ENCODE data around the gene MGRN1.

The MGRN1 gene

DNA sequence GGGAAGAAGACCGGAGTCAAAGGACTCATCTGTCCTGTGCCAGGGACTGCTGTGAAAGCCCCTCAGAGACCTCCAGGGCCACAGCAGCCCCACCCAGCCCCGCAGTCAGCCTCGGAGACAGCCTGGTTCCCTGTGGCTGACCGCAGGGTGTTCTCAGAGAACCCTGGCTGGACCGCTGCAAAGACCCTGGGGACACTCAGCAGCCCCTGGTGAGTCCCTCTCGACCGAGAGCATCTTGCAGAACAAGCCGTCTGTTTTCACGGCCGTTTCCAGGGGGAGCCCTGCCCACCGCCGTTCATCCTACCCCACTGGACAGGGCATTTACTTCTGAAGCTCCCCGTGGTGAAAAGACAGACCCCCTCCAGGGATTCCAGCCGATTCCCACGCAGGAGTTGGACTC is 20.2 kb upstream of the MGRN1 start:
- DNase-seq (ENCODE audit: low read depth), result no peak

DNA sequence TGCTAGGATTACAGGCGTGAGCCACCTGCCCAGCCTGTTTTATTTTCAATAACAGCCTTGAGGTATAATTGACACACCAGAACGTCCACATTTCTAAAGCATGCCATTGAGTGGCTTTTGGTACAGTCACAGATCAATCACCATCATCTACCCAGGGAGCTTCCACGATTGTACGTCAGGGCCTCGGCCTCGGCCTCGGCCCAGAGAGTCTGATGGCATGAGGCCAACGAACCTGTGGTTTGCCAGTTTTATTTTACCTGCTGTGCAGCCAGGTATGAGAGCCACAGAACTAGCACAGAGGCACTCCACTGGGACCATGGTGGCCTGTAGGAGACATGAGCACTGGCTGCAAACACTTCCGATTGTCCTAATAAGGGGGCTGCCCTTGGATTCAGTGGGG is 18.3 kb upstream of the MGRN1 start:
- no peak for DNase-seq (ENCODE audit: low read depth)

DNA sequence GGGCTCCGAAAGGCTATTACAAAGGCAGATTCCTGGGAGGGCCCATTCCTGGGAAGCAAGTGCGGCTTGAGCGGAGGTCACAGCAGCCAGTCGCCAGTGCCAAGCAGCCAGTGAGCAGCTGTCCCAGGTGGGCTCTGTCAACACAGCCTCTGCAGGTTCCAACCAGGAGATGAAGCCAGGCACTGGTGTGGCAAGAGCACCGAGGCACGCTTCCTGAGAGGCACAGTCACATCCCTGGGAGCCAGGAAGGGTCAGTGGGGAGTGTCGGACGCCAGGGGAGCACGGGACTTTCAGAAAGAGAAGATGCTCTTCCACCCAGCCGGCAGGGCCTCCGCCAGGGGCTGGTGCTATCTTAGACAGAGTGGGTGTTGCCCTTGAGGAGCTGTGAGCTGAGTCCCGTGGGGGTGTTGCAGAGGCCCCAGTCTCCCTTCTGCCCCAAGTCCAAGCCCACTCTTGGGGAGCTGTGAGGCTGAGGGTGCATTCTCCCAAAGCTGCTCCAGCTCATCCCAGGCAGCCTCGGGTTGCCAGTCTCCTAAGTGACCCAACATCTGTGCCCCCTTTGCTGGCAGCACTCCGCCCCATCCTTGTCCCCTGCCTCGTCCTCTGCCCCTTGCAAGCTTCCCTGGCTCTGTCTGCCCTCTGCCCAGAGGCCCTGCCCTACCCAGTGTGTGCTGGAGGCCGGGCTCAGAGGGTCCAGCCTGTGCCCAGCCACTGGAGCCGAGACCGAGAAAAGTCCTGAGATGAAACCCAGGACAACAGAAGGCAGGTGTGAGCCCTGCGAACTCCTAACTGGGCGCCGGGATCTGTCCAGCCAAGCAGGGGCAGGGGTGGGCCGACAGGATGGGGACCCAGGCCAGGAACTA is 16.6 kb upstream of the MGRN1 start:
- no peak for DNase-seq (ENCODE audit: low read depth)

DNA sequence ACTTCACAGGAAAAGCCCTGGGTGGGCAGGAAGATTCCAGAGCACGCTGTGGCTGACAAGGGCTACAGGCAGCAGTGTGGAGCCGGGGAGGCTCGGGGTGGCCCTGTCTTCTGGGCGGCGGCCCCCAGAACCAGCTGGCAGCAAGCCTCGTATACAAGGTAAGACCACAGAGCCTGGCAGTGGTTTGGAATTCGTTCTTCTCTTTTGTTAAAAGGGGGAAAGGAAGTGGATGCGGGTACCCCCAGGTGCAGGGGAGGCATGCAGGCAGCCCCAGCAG is 16.0 kb upstream of the MGRN1 start:
- DNase-seq (ENCODE audit: low read depth), result no peak

DNA sequence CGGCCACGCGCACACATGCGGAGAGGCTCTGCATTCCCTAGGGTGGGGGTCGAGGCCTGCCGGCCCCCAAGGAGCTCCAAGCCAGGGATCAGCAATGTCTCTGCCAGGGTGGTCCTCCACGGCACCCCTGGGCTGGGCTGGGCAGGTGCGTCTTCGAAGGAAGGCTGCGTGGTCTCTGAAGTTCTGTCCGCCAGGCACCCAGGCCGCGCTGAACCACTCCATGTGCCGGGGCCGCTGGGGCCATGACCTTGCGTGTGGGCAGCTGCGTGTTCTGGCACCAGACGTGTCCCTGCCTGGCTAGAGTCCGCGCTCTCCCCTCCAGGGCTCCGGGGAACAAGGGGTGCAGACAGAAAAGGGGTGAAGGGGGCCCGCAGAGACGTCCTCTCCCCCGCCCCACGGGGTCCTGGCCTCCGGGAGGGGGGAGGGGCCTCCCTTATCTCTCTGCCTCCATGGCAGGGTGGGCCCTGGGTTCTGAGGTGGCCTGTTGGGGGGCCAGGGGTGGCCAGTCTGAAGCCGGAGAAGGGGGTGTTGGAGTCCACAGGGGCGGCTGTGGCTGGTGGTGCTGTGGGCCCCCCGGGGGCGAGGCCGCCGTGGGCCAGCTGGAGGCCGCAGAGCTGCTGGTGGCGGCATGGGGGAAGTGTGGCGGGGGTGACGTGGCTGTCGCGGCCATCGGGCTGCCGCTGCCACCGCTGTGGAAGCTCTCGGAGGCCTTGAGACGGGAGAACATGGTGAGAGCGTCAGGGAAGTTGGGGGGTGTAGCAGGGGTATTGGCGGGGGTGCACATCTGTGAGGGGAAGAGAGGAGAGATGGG is 15.2 kb upstream of the MGRN1 start:
- DNase-seq (ENCODE audit: low read depth), result no peak

DNA sequence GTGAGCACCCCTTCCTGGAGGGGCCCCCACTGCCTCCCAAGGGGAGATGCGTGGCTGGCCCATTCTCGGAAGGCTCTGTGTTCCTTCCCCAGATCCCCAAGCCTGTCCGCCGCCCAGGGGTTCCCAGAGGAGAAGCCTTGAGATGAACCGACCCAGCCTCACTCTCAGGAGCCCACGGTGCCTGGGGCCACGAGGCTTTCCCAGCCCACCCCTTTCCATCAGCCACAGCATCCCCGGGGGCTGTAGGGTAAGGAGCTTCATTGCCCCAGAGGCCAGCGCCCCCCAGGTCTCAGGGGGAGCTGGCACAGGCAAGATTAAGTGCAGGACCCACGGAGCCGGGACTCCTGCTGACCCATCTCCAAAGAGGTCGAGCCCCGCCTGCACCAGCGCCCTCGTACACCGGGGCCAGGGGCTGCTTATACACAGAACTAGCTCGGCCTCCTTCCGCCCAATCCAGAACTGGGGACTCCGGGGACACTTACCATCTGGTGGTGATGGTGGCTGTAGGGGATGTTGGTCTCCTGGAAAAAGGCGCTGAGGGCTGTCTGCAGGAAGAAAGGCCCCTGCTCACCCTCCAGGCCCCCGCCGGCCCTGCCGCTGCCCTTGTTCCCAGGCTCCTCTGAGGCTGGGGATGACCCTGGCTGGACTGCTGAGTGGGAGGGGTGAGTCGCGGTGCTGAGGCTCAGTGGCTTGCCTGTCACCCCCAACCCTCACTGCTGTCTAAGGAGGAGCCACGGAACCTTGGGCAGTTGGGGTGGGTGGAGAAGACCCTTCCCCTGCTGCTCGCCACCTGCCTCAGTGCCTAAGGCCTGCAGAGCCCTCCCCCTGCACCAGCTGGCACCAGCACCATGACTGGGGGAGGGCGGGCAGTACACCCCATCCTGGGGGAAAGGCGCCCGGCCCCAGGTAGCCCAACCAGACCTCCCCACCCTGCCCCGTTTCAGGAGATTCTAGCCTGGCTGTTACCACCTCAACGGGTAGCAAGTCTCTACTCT is 14.3 kb upstream of the MGRN1 start:
- DNase-seq (ENCODE audit: low read depth), result no peak

DNA sequence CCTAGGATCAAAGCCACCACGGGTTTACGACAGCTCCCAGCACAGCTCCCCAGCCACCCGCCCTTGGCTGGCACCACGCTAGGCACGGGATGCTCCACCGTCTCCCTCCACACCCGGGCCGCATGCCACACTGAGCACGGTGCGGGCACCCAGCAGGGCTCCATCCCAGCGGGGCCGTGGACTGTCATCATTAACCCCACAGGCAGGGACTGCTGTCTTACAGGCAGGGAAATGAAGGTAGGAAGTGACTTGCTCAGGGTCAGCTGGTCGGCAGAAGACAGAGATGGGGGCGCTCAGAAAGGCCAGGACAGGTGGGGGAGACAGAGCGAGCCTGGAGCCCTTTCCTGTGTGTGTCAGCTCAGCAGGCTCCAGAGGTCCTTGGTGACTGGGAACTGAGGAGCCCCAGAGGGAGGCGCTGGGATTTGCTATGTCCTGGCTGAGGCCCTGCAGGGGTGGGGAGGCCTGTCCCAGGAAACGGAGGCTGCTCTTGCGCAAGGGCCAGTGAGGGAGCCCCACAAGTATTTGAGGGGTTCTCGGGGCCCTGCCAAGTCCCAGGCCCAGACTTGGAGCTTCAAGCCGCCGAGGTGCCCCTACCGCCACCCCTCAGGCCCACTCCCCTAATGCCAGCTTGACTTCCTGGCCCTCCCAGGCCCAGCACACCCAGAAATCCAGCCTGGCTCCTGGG is 13.1 kb upstream of the MGRN1 start:
- no peak for DNase-seq (ENCODE audit: low read depth)

DNA sequence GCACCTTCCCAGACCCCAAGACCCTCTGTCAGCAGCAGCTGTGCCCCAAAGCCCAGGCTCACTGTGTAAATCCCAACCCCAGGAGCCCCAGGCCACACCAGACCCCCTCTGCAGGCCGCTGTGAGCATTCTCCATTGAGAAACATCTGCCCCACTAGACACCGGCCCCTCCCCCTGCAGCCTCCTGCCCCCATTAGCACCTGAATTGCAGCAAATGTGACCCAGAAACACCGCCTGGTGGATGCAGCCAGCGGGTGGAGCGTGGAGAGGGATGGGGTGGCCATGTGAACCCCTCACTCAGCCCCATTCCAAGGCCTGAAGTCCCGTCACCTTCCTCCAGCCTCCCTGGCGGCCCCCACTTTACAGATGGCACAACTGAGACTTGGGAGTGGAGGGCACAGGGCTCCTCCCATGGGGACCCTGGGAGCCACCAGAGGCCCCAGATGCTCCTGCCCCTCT is 12.1 kb upstream of the MGRN1 start:
- DNase-seq (ENCODE audit: low read depth), result no peak

DNA sequence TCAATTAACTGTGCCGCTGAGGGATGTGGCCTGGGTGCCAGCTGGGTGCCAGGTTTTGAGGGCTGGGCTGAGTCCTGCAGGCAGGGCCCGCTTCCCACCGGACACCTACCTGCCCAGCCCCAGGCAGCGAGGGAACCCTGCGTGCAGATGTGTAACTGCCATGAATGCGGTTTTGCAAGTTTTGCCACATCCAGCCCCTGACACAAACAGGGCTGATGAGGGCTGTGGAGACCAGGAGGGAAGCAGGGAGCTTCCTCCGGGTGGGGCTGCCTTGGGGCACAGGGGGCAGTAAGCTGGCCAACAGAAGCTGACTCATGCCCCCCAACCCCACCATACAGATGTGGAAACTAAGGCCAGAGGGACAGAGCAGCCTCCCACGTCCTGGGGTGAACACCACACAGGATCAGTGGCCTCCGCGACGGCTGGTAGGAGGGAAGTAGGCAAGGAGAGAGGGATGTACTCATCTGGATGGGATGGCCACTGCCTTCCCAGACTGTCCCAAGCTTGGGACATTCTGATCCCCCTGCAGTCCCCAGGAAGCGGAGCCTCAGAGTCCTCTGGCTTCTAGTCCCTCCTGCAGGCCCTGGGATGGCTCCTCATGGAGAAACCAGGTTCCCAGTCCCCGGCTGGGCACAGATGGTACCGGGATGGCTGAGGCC is 11.5 kb upstream of the MGRN1 start:
- DNase-seq (ENCODE audit: low read depth), result no peak

DNA sequence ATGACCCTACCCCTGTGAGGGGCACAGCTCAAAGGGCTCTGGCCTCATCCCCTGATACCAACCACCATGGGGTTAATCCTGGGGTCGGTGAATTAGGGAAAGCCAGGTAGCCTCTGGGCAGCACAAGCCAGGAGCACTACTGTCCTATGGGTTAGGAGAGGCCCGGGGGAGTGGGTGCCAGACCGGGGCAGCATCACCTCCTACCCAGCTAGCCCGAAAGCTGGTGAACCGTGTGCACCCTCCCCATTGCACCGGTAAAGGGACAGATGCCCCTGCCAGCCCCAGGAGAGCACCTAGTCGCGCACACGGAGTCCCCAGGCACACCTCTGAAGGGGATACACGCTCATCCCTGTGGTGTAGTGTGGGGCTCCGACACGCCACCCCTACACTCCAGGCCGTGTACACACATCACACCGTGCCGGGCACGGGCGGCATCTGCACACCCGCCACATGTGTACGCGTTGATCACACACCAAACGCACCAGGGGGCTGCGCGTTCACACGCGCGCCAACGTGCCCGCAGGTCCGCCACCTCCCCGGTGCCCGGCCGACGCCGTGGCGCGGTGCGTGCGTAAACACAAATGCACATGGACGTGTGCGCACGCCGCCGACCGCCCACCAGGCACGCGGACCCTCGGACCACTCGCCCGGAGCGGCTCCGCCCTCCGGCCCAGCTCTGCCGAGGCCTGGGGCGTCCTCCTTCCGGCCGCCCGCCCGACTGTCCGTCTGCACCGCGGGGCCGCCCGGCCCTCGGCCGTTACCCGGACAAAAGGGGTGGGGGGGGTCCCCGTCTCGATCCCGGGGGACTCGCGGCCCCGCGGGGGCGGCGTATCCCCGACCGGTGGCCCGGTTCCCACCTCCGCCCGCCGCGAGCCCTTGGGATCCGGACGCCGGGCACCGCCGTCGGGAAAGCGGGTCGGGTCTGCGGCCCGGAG is 10.7 kb upstream of the MGRN1 start:
- DNase-seq (ENCODE audit: low read depth), result peak; percentile 12

DNA sequence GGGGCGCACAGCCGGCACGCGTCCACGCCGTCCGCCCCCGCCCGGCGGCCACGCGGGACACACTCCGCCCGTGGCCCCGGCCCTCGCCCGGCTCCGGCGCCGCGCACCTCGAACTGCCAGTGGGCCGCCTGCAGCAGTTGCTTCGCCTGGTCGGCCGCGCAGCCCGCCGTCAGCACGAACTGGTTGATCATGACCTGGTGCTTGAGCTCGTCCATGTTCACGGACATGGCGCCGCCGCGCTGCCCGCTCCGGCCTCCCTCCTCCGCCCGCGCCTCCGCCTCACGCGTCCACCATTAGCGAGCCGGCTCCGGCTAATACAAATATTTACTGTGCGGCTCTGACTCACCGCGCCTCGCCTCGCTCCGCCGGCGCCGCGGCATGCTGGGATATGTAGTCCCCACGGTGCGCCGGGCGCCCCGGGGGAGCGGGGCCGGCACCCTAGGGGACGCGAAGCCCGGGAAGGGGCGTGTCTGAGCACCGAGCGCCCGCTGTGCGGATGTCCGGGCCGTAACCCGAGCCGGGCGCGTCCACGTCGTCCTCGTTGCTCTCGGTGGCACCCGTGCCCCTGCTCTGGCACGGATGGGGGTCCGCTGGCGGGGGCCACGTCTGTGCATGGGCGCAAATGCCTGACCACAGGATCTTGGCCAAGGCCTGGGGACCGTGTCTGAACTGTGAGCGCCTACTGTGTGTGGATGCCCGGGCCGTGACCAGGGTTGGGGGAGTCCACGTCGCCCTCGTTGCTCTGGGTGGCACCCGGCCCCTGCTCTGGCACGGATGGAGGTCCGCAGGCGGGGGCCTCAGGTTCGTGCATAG is 9.8 kb upstream of the MGRN1 start, which contains the start of gene UBALD1:
Gene UBALD1 (minus strand): TSS at position 318 of the 813 bp plus-strand sequence. CDS start 91 bp downstream, at position 227.
- peak; percentile 65 for DNase-seq (ENCODE audit: low read depth)

DNA sequence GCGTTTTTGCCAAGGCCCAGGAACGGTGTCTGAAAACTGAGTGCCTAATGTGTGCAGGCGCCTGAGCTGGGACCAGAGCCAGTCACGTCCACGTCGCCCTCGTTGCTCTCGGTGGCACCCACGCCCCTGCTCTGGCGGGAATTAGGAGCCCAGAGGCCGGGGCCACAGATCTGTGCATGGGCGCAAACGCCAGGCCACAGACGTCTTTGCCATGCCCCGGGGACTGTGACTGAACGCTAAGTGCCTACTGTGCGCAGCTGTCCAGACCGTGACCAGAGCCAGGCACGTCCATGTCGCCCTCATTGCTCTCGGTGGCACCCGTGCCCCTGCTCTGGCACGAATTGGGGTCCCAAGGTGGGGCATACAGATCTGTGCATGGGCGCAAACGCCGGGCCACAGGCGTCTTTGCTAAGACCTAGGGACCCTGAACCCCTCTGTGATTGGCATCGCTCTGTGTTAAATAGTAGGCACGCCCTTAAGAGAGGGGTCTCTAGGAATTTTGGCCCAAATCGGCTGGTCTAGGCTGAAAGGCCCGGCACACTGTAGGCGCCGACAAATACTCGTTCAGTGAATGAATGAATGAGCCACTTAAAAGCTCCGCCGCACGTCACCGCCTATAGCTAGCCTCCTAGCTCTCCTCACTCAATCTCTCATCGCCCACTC is 9.1 kb upstream of the MGRN1 start:
- DNase-seq (ENCODE audit: low read depth), result no peak

DNA sequence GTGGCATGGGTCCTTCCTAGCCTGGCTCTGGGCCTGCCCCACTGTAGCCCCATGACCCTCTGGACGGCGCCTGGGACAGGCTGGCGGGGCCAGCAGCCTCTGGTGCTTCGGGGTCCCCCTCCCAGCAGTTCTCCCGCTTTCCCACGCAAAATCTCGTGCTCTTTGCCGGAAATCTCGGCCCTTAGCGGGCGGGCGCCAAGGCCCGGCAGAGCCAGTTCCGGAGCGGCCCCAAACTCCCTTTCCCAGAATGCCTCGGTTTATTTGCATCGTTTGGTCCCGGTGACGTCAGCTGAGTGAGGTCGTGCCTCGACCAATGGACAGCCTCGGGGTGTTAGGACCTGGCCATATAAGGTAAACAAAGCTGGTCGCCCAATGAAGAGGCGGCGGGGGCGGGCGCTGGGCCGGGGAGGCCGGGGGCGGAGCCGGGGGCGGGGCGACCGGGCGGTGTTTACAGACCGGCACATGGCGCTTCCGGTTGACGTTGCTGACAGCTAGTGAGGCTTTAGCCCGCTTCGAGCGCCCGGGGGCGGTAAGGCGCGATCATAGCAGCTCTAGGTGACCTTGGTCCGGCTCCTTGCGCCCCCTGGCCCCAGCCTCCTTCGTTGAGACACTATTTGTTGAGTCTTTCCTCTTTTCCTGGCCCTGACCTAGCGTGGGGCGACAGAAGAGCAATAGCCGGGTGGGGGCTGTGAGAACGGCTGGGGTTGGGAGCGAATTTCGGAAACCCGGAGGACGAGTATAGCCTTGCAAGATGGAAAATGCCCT is 8.4 kb upstream of the MGRN1 start:
- DNase-seq (ENCODE audit: low read depth), result peak; percentile 99

DNA sequence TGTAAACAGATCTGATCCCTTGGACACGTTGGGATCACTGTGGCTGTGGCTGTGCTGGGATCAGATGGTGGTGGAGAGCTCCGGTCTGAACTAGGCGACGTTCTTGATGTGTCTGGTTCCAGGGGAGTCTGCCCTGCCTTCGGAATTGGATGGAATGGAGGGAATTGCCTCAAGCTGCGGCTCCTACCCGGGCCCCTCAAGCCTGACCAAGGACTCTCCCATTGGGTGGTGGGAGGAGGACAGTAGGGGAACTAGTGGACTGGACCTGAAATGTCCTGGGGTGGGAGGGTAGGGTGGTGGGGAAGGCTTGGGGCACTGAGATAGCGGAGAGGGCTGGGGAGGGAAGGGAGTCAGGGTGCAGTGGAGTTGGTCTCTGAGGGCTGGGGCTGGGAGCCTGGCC is 6.7 kb upstream of the MGRN1 start:
- DNase-seq (ENCODE audit: low read depth), result no peak

DNA sequence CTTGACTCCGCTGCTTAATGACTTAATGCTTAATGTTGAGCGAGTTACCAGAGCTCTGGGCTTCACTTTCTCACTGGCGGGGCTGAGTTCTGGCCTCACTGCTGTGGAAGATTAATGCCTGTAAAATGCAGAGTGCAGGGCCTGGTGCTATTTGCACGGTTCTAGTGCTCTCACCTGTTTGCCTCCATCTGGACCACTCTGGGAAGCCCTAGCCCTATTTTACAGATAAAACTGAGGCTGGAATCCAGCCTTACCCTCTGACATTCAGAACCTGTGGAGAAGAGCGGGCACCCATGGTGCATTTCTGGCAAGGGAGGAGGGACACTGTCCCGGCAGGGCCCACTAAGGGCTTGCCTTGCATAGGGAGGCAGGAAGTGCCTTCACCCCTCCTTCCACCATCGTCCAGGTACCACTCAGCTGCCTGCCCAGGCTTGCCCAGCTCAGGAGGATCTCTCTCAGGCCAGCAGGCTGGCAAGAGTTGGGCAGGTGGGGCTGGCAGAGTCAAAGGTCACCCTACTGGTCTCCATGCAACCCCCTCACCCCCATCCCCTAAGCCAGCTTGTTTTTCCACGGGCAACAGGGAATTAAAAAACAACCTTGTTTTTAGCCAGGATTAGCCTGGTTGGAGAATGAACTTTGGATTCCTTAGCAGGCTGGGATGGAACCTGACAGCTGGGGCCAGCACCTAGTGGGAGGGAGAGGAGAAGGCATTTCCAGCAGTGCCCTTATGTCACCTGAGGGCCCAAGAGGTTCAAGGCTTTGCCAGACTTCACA is 5.8 kb upstream of the MGRN1 start:
- DNase-seq (ENCODE audit: low read depth), result no peak

DNA sequence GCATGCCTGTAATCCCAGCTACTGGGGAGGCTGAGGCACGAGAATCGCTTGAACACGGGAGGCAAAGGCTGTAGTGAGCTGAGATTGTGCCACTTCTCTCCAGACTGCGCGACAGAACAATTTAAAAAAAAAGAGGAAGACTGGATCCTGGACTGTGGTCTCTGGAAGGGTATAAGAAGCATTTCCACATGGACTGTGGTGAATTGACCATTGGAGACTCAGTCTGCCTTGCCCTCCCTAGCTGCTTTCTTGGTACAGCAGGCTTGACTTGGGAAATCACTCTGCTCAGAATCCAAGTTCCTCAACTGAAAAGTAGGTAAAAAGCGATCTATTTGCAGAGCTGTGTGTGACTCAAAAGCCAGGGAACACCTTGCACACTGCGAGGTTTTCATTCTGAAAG is 1.0 kb upstream of the MGRN1 start:
- DNase-seq (ENCODE audit: low read depth), result no peak

All from stimulated activated CD4-positive, alpha-beta T cell treated with anti-CD3 and anti-CD28 coated beads, Interleukin-2, amount 100 ng/mL, for 4 hours (primary cell).